ENCODE measurements around the gene IL9. TPM values are rescaled to one million over a fixed set of nuclear protein-coding genes. Genes with fewer than 3 reads are reported as not detected.

IL9 gene
- total RNA-seq, 2 donors from 2014 or later = not detected

GRCh38 chr5:135851186-135851914 is 44.3 kb downstream of the IL9 start:
- Histone ChIP-seq H3K4me1 (ENCODE audit: control insufficient read depth in 1 of 2, low read depth in 2 of 2) (no peaks in the 10 kb centered on the region), H3K4me3 (no peak overlapping the region), H3K27ac (no peak overlapping the region), H3K27me3 (replicated peaks; ENCODE audit: insufficient read depth) (no peaks in the 10 kb centered on the region), H3K9me3 (no peaks in the 10 kb centered on the region), H3K36me3 (no peaks in the 10 kb centered on the region)
- ATAC-seq (ENCODE audit: insufficient number of reproducible peaks, low FRiP score, low read depth) (no peak), DNase-seq (ENCODE audit: low spot score) (no peak)
- no peak for TF ChIP-seq CTCF (IDR thresholded peaks at IDR 0.05)

- Histone ChIP-seq H3K4me1 (ENCODE audit: control insufficient read depth in 1 of 2, low read depth in 2 of 2) (no peaks in the 10 kb centered on the region), H3K36me3 (no peaks in the 10 kb centered on the region), H3K27me3 (replicated peaks; ENCODE audit: insufficient read depth) (no peaks in the 10 kb centered on the region), H3K27ac (no peak overlapping the region), H3K9me3 (no peaks in the 10 kb centered on the region), H3K4me3 (no peak overlapping the region)
- DNase-seq (ENCODE audit: low spot score) (no peak), ATAC-seq (ENCODE audit: insufficient number of reproducible peaks, low FRiP score, low read depth) (no peak)
- TF ChIP-seq CTCF (IDR thresholded peaks at IDR 0.05) = no peak
These were observed 45.0 kb downstream of the IL9 start for GRCh38 chr5:135850671-135851070.

- no peak for TF ChIP-seq CTCF (IDR thresholded peaks at IDR 0.05)
These were observed 45.4 kb downstream of the IL9 start for GRCh38 chr5:135850231-135850630.

GRCh38 chr5:135847976-135848375 is 47.7 kb downstream of the IL9 start:
- no peaks in the 10 kb centered on the region for H3K36me3 ChIP-seq
- TF ChIP-seq CTCF (IDR thresholded peaks at IDR 0.05) = no peak
- H3K4me3 ChIP-seq = no peak overlapping the region
- no peaks in the 10 kb centered on the region for H3K4me1 ChIP-seq (ENCODE audit: control insufficient read depth in 1 of 2, low read depth in 2 of 2)
- no peak for DNase-seq (ENCODE audit: low spot score)
- ATAC-seq (ENCODE audit: insufficient number of reproducible peaks, low FRiP score, low read depth) = no peak
- no peak overlapping the region for H3K27ac ChIP-seq
- no peaks in the 10 kb centered on the region for H3K27me3 ChIP-seq (replicated peaks; ENCODE audit: insufficient read depth)
- H3K9me3 ChIP-seq = no peaks in the 10 kb centered on the region

More at GRCh38 chr5:135850231-135850630, 45.4 kb downstream of the IL9 start:
- H3K4me1 ChIP-seq (ENCODE audit: control insufficient read depth in 1 of 2, low read depth in 2 of 2) = no peaks in the 10 kb centered on the region
- no peak for ATAC-seq (ENCODE audit: insufficient number of reproducible peaks, low FRiP score, low read depth)
- no peaks in the 10 kb centered on the region for H3K36me3 ChIP-seq
- no peaks in the 10 kb centered on the region for H3K9me3 ChIP-seq
- H3K27ac ChIP-seq = no peak overlapping the region
- H3K4me3 ChIP-seq = no peak overlapping the region
- no peak for DNase-seq (ENCODE audit: low spot score)
- H3K27me3 ChIP-seq (replicated peaks; ENCODE audit: insufficient read depth) = no peaks in the 10 kb centered on the region

GRCh38 chr5:135846311-135846710 is 49.3 kb downstream of the IL9 start:
- Histone ChIP-seq H3K36me3 (no peaks in the 10 kb centered on the region), H3K27me3 (replicated peaks; ENCODE audit: insufficient read depth) (no peaks in the 10 kb centered on the region), H3K4me1 (ENCODE audit: control insufficient read depth in 1 of 2, low read depth in 2 of 2) (no peaks in the 10 kb centered on the region), H3K4me3 (no peak overlapping the region), H3K27ac (no peak overlapping the region), H3K9me3 (no peaks in the 10 kb centered on the region)
- ATAC-seq (ENCODE audit: insufficient number of reproducible peaks, low FRiP score, low read depth) (no peak), DNase-seq (ENCODE audit: low spot score) (no peak)
- TF ChIP-seq CTCF (IDR thresholded peaks at IDR 0.05) = no peak

All from thoracic aorta (tissue), 2 donors.